Activated CD4-positive, CD25-positive, alpha-beta regulatory T cell treated with anti-CD3 and anti-CD28 coated beads, Interleukin-2, amount 50 U/mL, for 16 hours (primary cell): ENCODE data around the gene CHST13.

ENCODE experiments used
- DNase-seq: peaks from one replicate; pipeline ENCODE4 v3.0.0-alpha.2; 2020; ENCODE audit warnings: low read depth, low spot score

CHST13 gene

GRCh38 chr3:126523745-126524428 is at the start of gene CHST13:
CHST13 (plus strand) TSS chr3:126524155; CDS start chr3:126524333, 178 bp downstream.
- no peak for DNase-seq

GRCh38 chr3:126474498-126475412 is 49.2 kb upstream of the CHST13 start:
- peak; percentile 9 for DNase-seq

GRCh38 chr3:126475413-126476114 is 48.4 kb upstream of the CHST13 start, which contains the start of gene ZXDC:
ZXDC (minus strand) TSS chr3:126475891; CDS start chr3:126475865, 26 bp downstream.
- peak; percentile 87 for DNase-seq

- DNase-seq, result no peak
Observed at GRCh38 chr3:126476166-126477060, 47.5 kb upstream of the CHST13 start.

- no peak for DNase-seq
Observed at GRCh38 chr3:126477061-126477380, 46.9 kb upstream of the CHST13 start.

GRCh38 chr3:126478581-126479310 is 45.2 kb upstream of the CHST13 start:
- DNase-seq, result no peak

- no peak for DNase-seq
Observed at GRCh38 chr3:126479642-126480041, 44.3 kb upstream of the CHST13 start.

GRCh38 chr3:126480206-126480605 is 43.7 kb upstream of the CHST13 start:
- no peak for DNase-seq

GRCh38 chr3:126480861-126481260 is 43.1 kb upstream of the CHST13 start:
- no peak for DNase-seq

- DNase-seq, result no peak
Observed at GRCh38 chr3:126481808-126482502, 42.0 kb upstream of the CHST13 start.

- no peak for DNase-seq
Observed at GRCh38 chr3:126482503-126483255, 41.3 kb upstream of the CHST13 start.

GRCh38 chr3:126483321-126483761 is 40.6 kb upstream of the CHST13 start:
- DNase-seq, result no peak

GRCh38 chr3:126484148-126484547 is 39.8 kb upstream of the CHST13 start:
- no peak for DNase-seq

GRCh38 chr3:126484662-126485061 is 39.3 kb upstream of the CHST13 start:
- DNase-seq, result no peak

GRCh38 chr3:126485176-126485897 is 38.6 kb upstream of the CHST13 start:
- DNase-seq, result no peak

GRCh38 chr3:126485956-126486355 is 38.0 kb upstream of the CHST13 start:
- DNase-seq, result no peak

- DNase-seq, result no peak
Observed at GRCh38 chr3:126486360-126486847, 37.6 kb upstream of the CHST13 start.

- DNase-seq, result no peak
Observed at GRCh38 chr3:126487151-126487771, 36.7 kb upstream of the CHST13 start.
